HG02885 (cell line): ENCODE results near the gene TADA2B.

Experiments used
- ATAC-seq: cut with Tn5 transposase; IDR thresholded peaks from one replicate; pipeline ENCODE4 v1.9.1; 2021; ENCODE audit warnings: mild to moderate bottlenecking; ENCODE audit not compliant: unreplicated experiment, poor library complexity

Gene TADA2B

DNA sequence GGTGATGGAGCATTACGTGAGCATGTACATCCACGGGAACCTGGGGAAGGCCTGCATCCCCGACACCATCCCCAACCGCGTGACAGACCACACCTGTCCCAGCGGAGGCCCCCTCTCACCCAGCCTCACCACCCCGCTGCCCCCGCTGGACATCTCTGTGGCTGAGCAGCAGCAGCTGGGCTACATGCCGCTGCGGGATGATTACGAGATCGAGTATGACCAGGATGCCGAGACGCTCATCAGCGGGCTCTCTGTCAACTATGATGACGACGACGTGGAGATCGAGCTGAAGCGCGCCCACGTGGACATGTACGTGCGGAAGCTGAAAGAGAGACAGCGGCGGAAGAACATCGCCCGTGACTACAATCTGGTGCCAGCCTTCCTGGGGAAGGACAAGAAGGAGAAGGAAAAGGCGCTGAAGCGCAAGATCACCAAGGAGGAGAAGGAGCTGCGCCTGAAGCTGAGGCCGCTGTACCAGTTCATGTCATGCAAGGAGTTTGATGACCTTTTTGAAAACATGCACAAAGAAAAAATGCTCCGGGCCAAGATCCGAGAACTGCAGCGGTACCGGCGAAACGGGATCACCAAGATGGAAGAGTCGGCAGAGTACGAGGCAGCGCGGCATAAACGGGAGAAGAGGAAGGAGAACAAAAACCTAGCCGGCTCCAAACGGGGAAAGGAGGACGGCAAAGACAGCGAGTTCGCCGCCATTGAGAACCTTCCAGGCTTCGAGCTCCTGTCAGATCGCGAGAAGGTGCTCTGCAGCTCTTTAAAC, 11.1 kb downstream of the TADA2B start:
- no peak for ATAC-seq

DNA sequence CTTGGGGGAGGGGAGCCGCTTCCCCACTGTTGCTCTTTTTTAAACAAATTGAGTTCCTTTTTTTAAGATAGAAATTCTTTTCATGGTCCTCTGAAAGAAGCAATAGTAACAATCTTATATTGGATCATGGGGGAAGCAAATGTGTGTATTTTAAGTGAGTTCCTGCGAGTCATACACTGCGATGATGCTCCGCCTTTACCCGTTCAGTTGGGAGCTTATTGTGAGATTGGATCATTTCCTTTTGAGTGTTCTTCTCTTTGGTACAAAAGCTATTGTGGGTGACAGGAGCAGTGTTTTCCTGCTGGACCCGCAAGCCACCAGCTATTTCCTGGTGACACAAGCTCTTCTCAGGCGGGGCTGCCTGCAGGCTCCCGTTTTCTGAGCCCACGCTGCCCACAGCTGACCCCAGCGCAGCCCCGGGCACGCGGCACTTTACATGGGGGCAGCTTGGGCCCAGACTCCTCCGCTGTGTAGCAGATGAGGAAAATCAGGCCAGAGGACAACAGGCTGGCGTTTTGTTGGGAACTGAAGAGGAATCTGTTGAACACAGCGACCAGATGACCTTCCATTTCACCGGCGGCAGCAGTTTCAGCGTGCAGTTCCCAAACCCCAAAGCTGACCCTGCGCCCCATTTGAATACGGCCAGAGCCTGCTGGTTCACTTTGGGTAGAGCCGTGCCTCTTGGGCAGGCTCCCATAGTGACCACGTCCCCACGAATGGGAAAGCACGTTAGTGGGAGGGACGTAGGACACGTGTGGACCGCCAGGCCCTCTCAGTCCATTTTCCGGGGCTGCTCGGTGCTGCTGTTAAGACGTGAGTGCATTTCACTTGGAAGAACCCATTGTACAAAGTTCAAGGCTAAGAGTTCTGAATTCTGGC, 12.2 kb downstream of the TADA2B start:
- ATAC-seq, result no peak

DNA sequence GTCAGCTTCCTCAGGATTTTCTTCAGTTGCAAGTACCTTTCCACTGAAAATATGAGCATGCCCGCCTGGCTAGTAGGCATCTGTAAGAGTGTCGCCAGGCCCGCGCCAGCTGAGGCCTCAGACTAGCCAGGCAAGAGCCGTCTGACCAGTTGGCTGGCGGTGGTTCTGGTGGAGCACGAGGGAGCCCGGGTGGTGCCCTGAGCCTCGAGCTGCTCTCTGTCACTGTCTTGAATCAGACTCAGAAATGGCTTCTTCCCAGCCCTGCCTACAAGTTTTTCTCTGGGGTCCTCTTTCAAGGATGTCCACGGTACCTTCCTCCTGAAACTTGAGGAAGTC, 12.8 kb downstream of the TADA2B start:
- ATAC-seq, result no peak

DNA sequence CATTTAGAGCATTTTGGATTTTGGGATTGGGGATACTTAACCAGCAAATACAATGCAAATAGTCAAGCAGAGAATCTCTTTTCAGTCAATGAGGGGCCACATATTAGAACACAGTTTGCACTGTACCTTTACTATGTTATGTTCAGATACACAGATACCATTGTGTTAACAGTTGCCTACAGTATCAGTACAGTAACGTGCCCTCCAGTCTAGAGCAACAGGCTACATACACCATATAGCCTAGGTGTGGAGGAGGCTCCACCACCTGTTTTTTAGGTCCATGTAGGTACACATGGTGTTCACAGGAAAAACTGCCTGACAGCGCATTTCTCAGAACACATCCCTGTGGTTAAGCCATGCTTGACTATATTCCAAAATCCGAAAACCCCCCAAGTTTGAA, 15.6 kb downstream of the TADA2B start:
- ATAC-seq, result peak; percentile 14

DNA sequence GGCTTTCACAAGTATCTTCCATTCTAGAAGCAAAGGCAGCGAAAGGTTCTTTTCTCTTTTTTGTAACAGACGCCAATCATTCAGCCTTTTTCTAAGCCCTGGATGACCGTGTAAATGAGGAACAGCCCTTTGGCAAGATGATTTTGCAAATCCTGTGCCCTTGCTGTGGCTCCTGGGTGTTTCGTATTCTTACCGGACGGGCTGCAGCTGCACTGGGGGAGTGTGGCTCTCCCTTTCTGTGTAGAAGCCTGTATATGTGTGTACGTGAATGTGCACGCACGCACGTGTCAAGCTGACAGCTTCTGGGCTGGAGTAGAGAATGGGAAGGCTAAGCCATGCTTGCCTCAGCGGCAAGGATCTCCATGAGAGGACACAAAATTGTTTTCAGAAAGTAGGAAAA, 16.5 kb downstream of the TADA2B start:
- no peak for ATAC-seq

DNA sequence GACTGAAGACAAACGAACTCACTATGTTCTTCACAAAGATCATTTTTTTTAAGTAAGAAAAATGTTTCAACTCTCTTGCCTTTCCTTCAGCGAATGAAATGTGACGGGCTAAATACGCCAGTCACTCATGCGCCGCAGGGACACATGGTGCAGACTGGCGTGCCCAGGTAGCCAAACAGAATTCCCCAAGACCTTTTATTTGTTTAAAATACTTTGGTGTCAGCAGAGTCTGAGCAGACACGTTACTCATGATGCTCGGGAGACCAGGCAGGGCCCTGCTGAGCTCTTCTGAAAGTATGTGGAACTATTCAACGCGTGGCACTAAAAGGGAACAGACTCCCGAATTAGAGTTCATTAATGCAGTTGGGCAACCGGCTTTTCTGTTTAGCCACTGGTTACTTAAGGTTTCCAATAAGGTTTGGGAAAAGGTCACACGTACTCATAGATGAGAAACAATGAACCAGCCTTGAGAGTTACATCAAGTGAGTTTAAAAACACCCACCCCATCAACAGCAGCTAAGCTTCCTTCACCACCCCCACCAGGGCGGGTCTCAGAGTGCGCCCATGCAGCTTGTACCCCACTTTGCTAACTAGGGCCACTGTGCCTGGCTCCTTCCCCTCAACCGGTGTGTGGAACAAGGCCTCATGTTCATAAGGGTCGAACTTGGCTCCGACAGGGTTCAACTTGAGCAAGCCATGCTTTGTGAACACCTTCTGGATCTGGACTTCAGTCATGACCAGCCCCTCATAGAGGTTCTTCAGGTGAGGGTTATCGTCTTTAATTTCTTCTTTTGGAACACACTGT, 17.4 kb downstream of the TADA2B start:
- ATAC-seq, result no peak

DNA sequence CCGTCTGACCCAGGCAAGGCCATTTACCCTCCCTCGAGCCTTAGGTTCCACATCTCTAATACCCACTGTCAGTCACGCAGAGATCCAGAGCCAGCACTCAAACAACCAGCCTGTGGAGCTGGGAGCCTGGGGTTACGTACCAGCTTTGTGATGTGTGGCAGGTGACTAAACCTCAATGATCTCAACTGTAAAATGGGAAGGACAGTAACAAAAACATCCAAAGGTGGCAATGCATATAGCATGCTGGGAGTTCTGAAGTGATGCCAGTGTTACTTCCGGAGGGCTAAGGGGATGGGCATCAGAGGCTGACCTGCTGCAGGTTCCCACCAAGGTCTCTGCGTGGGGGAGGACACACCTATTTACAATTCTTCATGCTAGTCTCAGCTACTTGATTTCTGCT, 18.6 kb downstream of the TADA2B start:
- no peak for ATAC-seq

DNA sequence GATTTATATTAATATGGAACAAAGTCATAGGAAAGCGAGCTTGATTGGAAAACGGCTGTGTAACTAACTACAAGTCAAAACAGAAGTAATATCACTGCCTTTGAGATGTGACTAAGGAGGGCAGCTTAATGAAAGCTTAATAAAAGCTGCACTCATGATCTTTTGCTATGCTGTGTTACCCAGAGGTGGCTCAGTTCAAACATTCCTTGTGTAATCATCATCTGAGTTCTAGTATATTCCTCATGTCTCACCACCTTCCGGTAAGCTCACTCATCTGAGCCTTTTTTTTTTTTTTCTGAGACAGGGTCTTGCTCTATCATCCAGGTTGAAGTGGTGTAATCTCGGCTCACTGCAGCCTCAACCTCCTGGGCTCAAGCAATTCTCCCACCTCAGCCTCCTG, 19.6 kb downstream of the TADA2B start:
- no peak for ATAC-seq

DNA sequence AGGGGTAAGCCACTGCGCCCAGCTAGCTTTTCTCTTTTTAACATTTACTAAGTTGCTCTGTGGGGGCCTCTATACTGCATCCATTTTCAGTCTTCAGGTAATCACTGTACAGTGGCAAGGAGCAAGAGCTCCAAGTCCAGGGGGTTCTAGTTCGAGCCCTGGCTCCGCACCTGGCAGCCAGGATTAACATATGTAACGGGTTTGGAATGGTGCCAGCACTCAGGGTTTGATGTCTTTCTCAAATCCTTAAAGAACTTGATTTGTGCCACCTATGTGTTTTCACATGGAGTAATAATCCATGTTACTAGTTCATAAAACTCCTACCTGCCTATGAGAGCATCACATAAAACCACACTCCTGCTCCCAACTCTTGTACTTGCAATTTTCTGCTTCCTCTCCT, 20.2 kb downstream of the TADA2B start:
- ATAC-seq, result no peak

DNA sequence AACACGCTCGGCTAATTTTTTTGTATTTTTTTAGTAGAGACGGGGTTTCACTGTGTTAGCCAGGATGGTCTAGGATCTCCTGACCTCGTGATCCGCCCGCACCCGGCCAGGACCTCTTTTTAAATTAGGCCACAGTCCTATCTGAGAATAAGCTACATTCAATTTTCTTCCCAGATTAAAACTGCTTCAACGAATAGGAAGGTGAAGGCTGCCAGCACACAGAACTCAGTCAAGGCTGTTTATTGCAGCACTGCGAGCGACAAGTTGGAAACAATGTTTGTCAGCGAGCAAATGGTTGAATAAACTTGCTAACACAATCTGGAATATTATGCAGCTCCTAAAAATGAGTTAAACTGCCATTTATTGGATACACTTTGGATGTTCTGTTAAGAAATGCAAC, 22.8 kb downstream of the TADA2B start:
- no peak for ATAC-seq

DNA sequence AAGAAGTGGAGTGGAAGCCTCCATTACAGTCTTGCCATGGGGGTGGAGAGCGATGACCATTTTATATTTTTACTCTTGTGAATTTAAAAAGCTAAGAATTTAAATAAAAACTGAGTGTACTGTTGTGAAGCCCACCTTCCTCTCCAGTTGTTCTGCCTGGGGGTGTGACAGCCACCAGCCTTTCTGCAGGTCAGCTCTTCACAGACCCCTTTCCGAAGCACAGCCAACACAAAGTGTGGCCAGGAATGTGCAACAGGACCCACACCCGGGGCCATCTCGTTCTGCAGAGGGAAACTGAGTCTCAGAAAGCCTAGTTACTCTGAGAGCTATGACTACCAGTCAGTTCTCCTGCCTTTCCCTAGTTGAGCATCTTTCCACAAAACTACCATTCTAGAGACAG, 23.3 kb downstream of the TADA2B start:
- ATAC-seq, result no peak

DNA sequence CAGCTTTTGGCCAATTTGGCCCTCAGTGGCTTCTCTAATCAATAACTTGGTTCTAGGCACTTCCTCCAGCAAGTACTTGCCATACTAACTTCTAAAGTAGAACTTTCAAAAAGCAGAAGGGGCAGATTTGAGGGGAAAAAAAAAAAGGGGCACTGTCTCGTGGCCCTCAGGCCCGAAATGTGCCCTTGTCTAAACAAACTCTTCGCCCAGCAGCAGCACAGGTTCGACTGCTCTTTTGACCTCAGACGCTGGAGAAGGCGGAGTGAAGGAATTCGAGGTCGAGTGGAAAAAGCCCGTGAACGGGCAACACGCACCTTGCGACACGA, 23.9 kb downstream of the TADA2B start:
- no peak for ATAC-seq

DNA sequence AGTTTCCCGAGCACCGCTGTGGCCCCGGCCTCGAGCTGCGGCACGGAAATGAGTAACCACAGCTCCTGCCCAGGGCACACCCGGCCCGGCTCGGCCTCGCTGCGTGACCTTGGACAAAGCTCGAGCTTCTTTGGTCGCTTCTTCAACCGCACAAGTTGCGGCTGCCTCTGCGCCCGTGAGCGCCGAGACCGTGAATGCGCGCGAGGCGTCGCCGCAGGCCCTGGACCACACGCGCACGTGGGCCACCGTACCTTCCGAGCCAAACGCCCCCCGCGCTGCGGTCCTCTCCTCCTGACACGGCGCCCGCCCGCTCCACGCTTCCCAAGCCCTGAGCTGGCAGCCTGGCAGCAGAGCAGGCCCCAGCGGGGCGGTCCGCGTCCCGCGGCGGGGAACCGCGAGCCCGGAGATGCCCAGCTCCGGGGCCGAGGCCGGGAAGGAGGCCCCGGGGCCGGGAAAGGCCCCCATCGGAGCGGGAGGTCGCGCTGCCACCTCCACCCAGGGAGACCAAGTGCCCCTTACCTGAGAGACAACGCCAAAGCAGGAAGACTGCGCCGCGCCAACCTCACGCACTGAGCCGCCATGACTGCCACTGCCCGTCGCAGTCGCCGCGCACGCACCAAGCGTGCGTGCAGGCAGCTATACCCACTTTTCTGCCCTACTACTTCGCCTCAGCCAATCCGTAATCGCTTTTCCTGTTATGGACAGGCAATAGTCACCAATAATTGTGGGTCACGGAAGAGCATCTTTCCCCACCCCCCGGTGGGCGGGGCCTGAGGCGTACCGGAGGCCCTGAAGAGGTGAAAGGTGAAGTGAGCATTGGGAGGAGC, 24.5 kb downstream of the TADA2B start, which contains the start of gene GRPEL1:
Gene GRPEL1 (minus strand): TSS at position 613 of the 827 bp plus-strand sequence. CDS start 32 bp downstream, at position 581.
- peak; percentile 90 for ATAC-seq

DNA sequence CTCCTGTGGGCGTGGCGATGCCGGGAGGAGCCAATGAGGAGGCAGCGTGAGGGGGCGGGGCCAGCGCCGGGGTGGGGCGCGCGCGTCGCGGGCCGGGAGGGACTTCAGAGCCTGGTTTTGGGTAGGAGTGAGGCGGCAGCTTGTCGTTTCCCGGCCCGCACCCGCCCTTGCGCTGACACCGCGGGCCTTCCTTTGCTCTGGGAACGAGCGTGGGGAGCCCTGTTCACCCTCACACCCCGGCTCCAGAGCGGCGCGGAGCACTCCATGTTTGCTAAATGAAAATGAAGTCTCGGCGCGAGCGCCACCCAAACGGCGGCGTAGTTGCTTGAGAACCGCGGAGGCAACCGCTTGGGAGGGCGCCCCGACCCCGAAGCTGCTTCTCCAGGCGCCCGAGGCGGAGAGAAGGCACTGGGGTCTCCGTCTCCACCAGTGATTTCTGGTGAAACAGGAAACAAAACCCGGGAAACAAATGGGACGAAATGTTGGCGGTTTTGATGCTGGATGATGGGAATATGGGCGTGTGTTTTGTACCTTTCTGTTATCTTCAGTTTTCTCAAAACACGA, 25.2 kb downstream of the TADA2B start:
- peak; percentile 21 for ATAC-seq

DNA sequence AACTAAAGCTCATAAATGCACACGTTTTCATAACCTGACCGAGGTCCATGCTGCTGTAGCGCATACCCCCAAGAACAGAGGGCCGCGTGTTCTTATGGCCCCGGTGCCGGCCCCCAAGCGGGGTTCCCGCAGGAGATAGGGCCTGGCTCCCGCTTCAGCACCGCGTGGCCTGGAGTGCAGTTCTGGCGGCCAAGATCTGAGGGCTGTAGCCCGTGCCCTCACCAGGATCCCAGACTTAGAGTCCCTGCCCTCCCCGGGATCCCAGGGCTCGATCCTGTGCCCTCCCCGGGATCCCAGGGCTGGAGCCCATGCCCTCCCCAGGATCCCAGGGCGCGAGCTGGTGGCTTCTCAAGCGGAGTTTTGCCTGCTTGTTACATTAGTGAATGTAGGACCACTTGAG, 25.7 kb downstream of the TADA2B start:
- no peak for ATAC-seq

DNA sequence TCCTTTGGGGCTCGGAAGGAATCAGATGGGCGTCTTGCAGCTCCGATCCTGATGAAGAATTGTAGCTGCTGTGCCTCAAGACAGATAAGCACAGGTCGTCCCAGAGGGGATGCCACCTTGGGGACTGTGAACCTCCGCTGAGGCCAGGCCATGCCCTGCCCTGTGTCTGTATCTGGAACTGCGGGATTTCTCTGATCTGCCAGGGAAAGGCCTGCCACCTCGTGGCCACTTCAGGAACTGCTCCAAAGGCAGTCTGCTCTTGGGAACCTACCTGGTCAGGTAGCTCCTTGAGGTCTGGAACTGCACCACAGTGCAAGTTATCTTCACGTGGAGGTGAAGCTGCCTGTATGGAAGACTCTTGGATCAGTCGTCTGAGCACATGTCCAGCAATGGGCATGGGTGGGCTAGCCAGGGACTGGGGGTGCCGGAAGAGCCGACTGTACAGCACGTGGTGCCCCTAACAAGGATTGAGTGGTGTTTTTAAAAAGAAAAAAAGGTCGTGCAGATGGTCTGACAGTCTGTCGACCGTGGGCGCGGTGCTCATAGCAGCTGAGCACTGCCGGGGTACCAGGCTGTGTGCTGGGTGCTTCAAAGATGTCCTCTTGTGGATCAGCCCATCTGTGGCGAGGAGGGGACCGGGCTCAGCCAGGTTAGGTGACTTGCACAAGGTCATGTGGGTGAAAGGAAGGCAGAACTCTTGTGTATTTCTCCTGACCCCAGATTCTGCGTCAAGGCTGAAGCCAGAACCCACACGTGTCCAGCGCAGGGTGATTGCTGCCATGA, 27.7 kb downstream of the TADA2B start:
- ATAC-seq, result peak; percentile 31

DNA sequence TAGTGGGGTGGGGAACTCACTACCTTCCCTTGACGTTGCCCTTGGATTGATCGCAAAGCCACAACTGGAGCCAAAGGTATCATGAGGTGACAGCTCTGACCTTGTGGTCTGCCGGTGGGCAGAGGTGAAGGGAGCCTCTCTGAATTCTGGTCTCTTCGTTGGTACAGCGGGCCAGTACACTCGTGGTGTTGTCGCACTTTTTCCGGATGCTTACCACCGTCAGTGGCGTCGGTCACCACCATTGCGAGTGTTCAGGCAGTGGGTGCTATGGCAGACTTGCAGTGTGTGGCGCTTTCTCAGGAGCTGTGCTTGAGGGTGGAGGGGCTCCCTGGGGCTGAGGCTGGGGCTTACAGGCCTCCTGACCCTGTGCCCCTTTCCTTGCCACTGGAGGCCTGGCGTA, 29.9 kb downstream of the TADA2B start:
- no peak for ATAC-seq

DNA sequence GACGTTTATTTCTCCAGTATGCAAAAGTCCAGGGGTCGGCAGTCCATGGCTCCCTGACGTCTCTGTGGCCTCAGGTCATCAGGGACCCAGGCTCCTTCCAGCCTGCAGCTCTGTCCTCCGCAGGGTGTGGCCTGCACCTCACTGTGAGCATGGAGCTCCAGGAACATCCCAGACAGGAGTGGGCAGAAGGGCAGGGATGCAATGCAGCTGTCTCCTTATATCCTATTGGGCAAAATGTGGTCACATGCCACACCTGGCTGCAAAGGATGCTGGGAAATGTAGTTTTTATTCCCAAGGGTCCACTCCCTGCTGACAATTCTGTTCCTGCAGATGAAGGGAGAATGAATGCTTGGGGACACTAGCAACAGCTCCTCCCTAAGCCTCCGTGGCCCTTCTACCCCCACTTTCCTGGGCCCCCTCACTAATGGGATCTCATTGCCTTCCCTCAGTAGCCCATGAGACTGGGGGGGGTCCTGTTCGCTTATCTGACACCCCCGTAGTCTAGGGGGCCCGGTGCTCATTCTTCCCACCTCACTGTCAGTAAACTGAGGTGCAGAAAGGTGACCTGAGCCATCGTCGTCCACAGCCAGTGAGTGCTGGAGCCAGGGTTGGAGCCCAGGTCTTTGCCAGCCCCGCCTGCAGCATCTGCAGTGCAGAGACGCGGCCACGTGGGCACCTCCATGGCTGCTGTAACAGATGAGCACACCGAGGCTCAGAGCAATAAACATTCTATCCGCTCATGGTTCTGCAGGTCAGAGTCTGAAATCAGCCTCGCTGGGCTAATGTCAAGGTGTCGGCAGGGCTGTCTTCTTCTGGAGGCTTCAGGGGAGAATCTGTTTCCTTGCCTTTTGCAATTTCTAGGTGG, 30.6 kb downstream of the TADA2B start:
- no peak for ATAC-seq
